ENCODE measurements around the gene NCKAP5. TPM values are rescaled to one million over a fixed set of nuclear protein-coding genes. Genes with fewer than 3 reads are reported as not detected.

NCKAP5 gene
- total RNA-seq, 1 donor from 2014 or later, result 0.20 TPM

- Mint-ChIP-seq H3K9me3 (ENCODE audit: unreplicated experiment) (no peaks in the 10 kb centered on the region), H3K27ac (ENCODE audit: unreplicated experiment) (no peak overlapping the region), H3K4me1 (ENCODE audit: low read depth, unreplicated experiment) (peaks cover 14% of the 10 kb centered on the region), H3K4me3 (ENCODE audit: unreplicated experiment) (no peak overlapping the region), H3K27me3 (ENCODE audit: unreplicated experiment) (no peaks in the 10 kb centered on the region), H3K36me3 (ENCODE audit: unreplicated experiment) (no peaks in the 10 kb centered on the region)
- no peak for TF ChIP-seq CTCF (IDR thresholded peaks at IDR 0.05; ENCODE audit: partially characterized antibody, unreplicated experiment)
- no peak for DNase-seq
Measured at GRCh38 chr2:132752421-132753206, 815.6 kb downstream of the NCKAP5 start.

DNA sequence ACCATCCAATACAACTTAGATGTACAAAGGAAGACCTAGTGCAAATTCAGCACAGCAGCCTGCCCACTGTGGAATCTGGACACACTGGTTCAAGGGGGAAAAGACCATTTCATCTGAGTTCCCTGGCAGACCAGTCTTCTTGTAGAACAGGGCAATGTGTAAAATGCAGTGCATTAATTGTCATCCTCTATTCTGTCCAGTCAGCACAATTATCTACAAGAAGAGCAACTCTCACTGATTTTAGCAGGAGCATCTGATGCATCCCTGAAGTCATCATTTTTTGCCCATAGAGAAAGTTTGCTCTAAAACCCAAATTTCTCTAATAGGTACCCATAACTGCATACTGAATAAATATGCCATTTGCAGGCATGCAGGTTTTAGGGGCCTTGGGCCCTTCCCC is 816.4 kb downstream of the NCKAP5 start:
- Mint-ChIP-seq H3K4me3 (ENCODE audit: unreplicated experiment) (no peak overlapping the region), H3K9me3 (ENCODE audit: unreplicated experiment) (no peaks in the 10 kb centered on the region), H3K36me3 (ENCODE audit: unreplicated experiment) (no peaks in the 10 kb centered on the region), H3K27me3 (ENCODE audit: unreplicated experiment) (no peaks in the 10 kb centered on the region), H3K4me1 (ENCODE audit: low read depth, unreplicated experiment) (peaks cover 6% of the 10 kb centered on the region), H3K27ac (ENCODE audit: unreplicated experiment) (no peak overlapping the region)
- TF ChIP-seq CTCF (IDR thresholded peaks at IDR 0.05; ENCODE audit: partially characterized antibody, unreplicated experiment), result no peak
- no peak for DNase-seq

DNA sequence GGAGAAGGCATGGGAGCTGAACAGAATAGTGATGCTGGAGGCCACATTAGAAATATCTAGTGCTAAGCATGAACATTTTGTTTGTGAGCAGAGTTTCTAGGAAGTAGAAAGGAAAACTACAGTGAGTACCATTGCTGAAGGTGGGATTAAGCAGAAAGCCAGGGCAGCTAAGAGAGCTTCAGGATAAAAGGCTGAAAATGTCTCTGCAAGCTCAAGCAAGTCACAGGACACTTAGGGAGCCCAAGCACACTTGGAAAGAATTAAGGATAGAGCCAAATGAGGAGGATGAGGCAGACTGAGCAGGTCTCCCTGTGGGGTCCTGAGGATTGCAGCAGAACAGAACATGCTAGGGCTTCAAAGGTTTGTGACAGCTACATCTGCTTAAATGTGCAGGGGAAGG is 817.7 kb downstream of the NCKAP5 start:
- Mint-ChIP-seq H3K4me1 (ENCODE audit: low read depth, unreplicated experiment) (peaks cover 6% of the 10 kb centered on the region), H3K27ac (ENCODE audit: unreplicated experiment) (no peak overlapping the region), H3K4me3 (ENCODE audit: unreplicated experiment) (no peak overlapping the region), H3K36me3 (ENCODE audit: unreplicated experiment) (no peaks in the 10 kb centered on the region), H3K9me3 (ENCODE audit: unreplicated experiment) (no peaks in the 10 kb centered on the region), H3K27me3 (ENCODE audit: unreplicated experiment) (no peaks in the 10 kb centered on the region)
- no peak for TF ChIP-seq CTCF (IDR thresholded peaks at IDR 0.05; ENCODE audit: partially characterized antibody, unreplicated experiment)
- no peak for DNase-seq

DNA sequence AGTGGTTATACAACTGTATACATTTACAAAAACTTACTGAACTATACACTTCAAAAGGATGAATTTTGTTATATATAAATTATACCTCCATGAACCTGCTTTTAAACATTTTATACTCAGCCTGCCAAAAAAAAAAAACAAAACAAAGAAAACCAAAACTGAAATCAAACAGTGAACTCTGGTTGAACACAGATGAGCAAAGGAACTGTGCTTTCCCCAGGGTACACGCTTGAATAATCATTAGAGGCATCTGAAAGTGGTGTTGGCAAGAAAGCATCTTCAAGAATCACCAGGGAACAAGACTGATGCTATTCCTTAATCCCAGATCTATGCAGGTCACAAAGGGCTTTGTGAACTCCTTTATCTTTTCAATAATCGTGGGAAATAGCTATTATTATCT is 821.2 kb downstream of the NCKAP5 start:
- Mint-ChIP-seq H3K27me3 (ENCODE audit: unreplicated experiment) (no peaks in the 10 kb centered on the region), H3K9me3 (ENCODE audit: unreplicated experiment) (no peaks in the 10 kb centered on the region), H3K36me3 (ENCODE audit: unreplicated experiment) (no peaks in the 10 kb centered on the region), H3K4me1 (ENCODE audit: low read depth, unreplicated experiment) (no peaks in the 10 kb centered on the region), H3K27ac (ENCODE audit: unreplicated experiment) (no peak overlapping the region), H3K4me3 (ENCODE audit: unreplicated experiment) (no peak overlapping the region)
- DNase-seq, result no peak
- TF ChIP-seq CTCF (IDR thresholded peaks at IDR 0.05; ENCODE audit: partially characterized antibody, unreplicated experiment), result no peak

GRCh38 chr2:132741754-132742153 is 826.5 kb downstream of the NCKAP5 start:
- no peak overlapping the region for H3K4me3 Mint-ChIP-seq (ENCODE audit: unreplicated experiment)
- no peaks in the 10 kb centered on the region for H3K4me1 Mint-ChIP-seq (ENCODE audit: low read depth, unreplicated experiment)
- H3K27ac Mint-ChIP-seq (ENCODE audit: unreplicated experiment), result no peak overlapping the region

More at GRCh38 chr2:132741754-132742153, 826.5 kb downstream of the NCKAP5 start:
- no peak for DNase-seq
- Mint-ChIP-seq H3K36me3 (ENCODE audit: unreplicated experiment) (peaks cover 5% of the 10 kb centered on the region), H3K9me3 (ENCODE audit: unreplicated experiment) (no peaks in the 10 kb centered on the region), H3K27me3 (ENCODE audit: unreplicated experiment) (no peaks in the 10 kb centered on the region)
- no peak for TF ChIP-seq CTCF (IDR thresholded peaks at IDR 0.05; ENCODE audit: partially characterized antibody, unreplicated experiment)
